Right lobe of liver (tissue), 5 donors: ENCODE data around the gene DDIAS. TPM values are rescaled to one million over a fixed set of nuclear protein-coding genes. Genes with fewer than 3 reads are reported as not detected.

Experiments
- total RNA-seq, 6 experiments: library from RNA; depleted of rRNA in 2 of 6; stranded (reverse); fragments of >200 nt in 2 of 6; fragmentation: NEBNext Ultra II Directional in 3 of 6; extraction: Animal tissue kit (Norgen Biotek cat#: 25700) in 3 of 6; gene quantifications; one replicate each; pipeline versions ENCODE4 v1.1.0 to v1.2.4, GENCODE V29; 2016 to 2023
- donor health status: DM: no; HTN: no; CAD: no.
- donor health status: DM: no; HTN: no; CAD: no.
- donor health status: DM: no; HTN: yes; CAD: no.
- donor health status: DM: no; HTN: yes; CAD: no.

The DDIAS gene
- total RNA-seq, 6 experiments from 2014 or later = 0.83 to 3.1 (median 1.2) TPM

Other genes with a start within 250 kb of the DDIAS start
- gene FAM181B, start 167.9 kb upstream of the DDIAS start, total RNA-seq = not detected
- gene PRCP, start 1.3 kb upstream of the DDIAS start, total RNA-seq = 10 to 100 TPM; 35.4 to 84.9 (median 49.4) TPM
- 1 to 10 TPM; 4.1 to 9.6 (median 6.7) TPM for gene RAB30, start 170.2 kb downstream of the DDIAS start, total RNA-seq